IMR-90 (cell line): ENCODE measurements around the gene GPRC5B.

Experiments
- CEBPB ChIP-seq: IDR thresholded peaks from 2 replicates; pipeline ENCODE4 v1.6.1; 2012; ENCODE audit warnings: low read depth, low read length, improper control_type of control experiment
- CHD1 ChIP-seq: IDR thresholded peaks from 2 replicates; pipeline ENCODE4 v1.6.1; 2012; ENCODE audit warnings: low read depth, low read length, improper control_type of control experiment
- MAFK ChIP-seq: IDR thresholded peaks from 2 replicates; pipeline ENCODE4 v1.6.1; 2012; ENCODE audit warnings: low read depth, low read length, improper control_type of control experiment
- MAZ ChIP-seq: IDR thresholded peaks from 2 replicates; pipeline ENCODE4 v1.6.1; 2012; ENCODE audit warnings: low read depth, mild to moderate bottlenecking, low read length, improper control_type of control experiment, moderate library complexity, borderline replicate concordance
- MXI1 ChIP-seq: IDR thresholded peaks from 2 replicates; pipeline ENCODE4 v1.6.1; 2012; ENCODE audit warnings: low read depth, mild to moderate bottlenecking, low read length, moderate library complexity, borderline replicate concordance
- NFE2L2 ChIP-seq: fragments of 150-350 bp; IDR thresholded peaks from 2 replicates; pipeline ENCODE4 v1.6.1; 2016; ENCODE audit warnings: low read depth, mild to moderate bottlenecking, low read length
- POLR2A ChIP-seq: IDR thresholded peaks from 2 replicates; pipeline ENCODE4 v1.6.1; 2012; ENCODE audit warnings: mild to moderate bottlenecking, low read depth, low read length
- RAD21 ChIP-seq: IDR thresholded peaks from 2 replicates; pipeline ENCODE4 v1.6.1; 2012; ENCODE audit warnings: low read length, improper control_type of control experiment
- RCOR1 ChIP-seq: IDR thresholded peaks from 2 replicates; pipeline ENCODE4 v1.6.1; 2012; ENCODE audit warnings: mild to moderate bottlenecking, low read length, improper control_type of control experiment; ENCODE audit not compliant: insufficient replicate concordance
- RFX5 ChIP-seq: IDR thresholded peaks from 2 replicates; pipeline ENCODE4 v1.8.0; 2012; ENCODE audit warnings: low read depth, mild to moderate bottlenecking, low read length, moderate library complexity
- SMC3 ChIP-seq: fragments of 150-350 bp; IDR thresholded peaks from 2 replicates; pipeline ENCODE4 v1.6.1; 2016; ENCODE audit warnings: low read depth, mild to moderate bottlenecking, antibody characterized with exemption, low read length, moderate library complexity
- TF ChIP-seq, protein P1 (sequence below): fragments of 150-350 bp; IDR thresholded peaks from 2 replicates; pipeline ENCODE4 v1.6.1; 2017; ENCODE audit warnings: mild to moderate bottlenecking, antibody characterized with exemption, low read length, low read depth
- TF ChIP-seq, protein P2 (sequence below): conservative IDR thresholded peaks from 2 replicates; pipeline ENCODE4 v1.5.1; 2012; ENCODE audit warnings: mild to moderate bottlenecking, low read depth, low read length, improper control_type of control experiment
- TF ChIP-seq, protein P3 (sequence below): fragments of 150-350 bp; IDR thresholded peaks from 2 replicates; pipeline ENCODE4 v1.6.1; 2016; ENCODE audit warnings: low read depth, mild to moderate bottlenecking, low read length, moderate library complexity, borderline replicate concordance

DNA sequence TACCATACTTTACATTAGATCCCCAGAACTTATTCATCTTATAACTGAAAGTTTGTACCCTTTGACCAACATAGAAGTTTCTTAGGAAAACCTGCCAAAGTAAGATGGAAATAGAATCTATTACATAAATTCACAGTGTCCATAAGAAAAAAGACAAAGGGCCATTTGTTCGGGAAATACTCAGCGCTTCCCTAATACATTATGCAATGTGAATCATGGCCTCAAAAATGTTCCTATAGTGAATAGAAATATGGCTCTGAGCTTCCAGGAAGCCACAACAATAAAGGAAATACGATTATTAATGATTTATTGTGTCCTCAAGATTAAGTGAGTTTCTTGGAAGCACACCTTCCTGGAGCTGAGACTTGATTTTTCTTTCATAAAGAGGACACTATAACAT is 51.5 kb downstream of the GPRC5B start:
- TF ChIP-seq, protein P1, sequence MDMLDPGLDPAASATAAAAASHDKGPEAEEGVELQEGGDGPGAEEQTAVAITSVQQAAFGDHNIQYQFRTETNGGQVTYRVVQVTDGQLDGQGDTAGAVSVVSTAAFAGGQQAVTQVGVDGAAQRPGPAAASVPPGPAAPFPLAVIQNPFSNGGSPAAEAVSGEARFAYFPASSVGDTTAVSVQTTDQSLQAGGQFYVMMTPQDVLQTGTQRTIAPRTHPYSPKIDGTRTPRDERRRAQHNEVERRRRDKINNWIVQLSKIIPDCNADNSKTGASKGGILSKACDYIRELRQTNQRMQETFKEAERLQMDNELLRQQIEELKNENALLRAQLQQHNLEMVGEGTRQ: no peak
- TF ChIP-seq, protein P2, sequence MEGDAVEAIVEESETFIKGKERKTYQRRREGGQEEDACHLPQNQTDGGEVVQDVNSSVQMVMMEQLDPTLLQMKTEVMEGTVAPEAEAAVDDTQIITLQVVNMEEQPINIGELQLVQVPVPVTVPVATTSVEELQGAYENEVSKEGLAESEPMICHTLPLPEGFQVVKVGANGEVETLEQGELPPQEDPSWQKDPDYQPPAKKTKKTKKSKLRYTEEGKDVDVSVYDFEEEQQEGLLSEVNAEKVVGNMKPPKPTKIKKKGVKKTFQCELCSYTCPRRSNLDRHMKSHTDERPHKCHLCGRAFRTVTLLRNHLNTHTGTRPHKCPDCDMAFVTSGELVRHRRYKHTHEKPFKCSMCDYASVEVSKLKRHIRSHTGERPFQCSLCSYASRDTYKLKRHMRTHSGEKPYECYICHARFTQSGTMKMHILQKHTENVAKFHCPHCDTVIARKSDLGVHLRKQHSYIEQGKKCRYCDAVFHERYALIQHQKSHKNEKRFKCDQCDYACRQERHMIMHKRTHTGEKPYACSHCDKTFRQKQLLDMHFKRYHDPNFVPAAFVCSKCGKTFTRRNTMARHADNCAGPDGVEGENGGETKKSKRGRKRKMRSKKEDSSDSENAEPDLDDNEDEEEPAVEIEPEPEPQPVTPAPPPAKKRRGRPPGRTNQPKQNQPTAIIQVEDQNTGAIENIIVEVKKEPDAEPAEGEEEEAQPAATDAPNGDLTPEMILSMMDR: no peak
- no peak for TF ChIP-seq RCOR1
- no peak for TF ChIP-seq POLR2A
- TF ChIP-seq SMC3: no peak
- no peak for TF ChIP-seq MXI1
- no peak for TF ChIP-seq CEBPB
- no peak for TF ChIP-seq MAFK
- no peak for TF ChIP-seq RFX5
- no peak for TF ChIP-seq CHD1
- no peak for TF ChIP-seq RAD21
- TF ChIP-seq, protein P3, sequence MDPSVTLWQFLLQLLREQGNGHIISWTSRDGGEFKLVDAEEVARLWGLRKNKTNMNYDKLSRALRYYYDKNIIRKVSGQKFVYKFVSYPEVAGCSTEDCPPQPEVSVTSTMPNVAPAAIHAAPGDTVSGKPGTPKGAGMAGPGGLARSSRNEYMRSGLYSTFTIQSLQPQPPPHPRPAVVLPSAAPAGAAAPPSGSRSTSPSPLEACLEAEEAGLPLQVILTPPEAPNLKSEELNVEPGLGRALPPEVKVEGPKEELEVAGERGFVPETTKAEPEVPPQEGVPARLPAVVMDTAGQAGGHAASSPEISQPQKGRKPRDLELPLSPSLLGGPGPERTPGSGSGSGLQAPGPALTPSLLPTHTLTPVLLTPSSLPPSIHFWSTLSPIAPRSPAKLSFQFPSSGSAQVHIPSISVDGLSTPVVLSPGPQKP: no peak
- no peak for TF ChIP-seq NFE2L2
- TF ChIP-seq MAZ: no peak
